ENCODE data around the gene CRIP1.

The CRIP1 gene

DNA sequence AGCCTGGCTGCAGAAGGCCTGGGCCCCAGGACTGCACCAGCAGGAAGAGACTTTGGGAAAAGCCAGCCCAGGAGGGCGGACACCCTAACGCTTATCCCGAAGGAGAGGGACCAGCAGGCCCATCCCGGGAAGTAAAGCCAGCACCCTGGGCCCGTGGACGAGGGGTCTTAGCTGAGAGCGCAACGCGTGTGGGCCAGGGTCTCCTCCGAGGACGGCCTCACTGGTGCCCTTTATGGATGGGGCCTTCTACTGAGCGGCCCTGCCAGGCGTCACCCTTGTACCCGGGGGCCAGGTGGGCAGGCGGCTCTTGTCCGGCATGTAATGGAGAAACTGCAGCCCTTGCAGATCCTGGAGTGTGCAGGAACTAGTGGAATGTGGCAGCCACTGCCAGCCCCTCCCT is 18.4 kb downstream of the CRIP1 start:
- no peak for DNase-seq (ENCODE audit: low read depth in 2 of 2)

DNA sequence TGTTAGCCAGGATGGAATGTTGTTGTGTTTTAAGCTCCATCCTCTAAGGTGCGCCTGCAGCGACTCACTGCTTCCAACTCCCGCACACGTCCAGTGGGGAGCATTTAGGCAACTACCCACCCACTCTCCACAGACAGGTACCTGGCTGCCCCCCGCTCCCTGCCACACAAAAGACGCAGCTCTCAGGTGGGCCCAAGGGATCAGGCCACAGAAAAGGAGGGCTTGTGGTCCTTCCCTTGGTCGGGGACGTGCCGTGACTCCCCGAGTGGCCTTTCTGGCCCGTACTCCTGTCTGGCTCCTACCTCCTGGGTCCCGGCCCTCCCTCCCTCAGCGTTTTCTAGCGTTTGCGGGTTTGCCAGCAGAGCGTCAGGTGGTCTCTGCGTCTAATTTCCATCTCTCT is 20.6 kb downstream of the CRIP1 start:
- DNase-seq (ENCODE audit: low read depth in 2 of 2), result no peak

DNA sequence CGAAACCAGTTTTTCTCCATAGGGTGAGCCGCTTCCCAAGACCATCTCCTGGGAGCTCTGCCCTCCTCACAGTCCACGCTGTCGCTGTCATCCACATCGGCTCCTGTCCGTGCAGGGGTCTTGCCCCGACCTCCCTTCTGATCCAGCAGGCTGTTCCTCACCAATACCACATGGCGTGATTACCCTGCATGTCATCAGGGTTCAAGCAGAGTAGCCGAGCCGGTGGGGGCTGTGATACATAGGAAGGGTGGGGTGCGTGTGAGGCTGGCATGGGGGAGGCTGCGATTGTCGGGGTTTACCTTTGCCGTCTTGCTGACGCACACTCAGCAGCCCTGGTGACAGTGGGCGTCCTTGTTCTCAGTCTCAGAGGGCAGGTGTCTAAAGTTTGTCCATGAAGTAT is 21.4 kb downstream of the CRIP1 start:
- DNase-seq (ENCODE audit: low read depth in 2 of 2), result no peak

DNA sequence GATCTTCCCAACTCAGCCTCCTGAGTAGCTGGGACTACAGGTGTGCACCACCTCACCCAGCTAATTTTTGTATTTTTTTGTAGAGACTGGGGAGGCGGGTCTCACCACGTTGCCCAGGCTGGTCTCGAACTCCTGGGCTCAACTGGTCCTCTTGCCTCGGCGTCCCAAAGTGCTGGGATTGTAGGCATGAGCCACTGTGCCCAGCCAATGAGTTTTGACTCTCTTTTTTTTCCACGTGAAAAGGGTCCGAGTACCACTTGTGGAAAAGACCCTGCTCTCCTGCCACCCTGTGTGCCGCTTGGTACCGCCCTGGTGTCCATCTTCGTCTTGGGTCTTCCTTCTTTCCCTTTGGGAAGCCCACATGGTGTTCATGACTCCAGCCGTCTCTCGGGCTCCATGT is 21.9 kb downstream of the CRIP1 start:
- no peak for DNase-seq (ENCODE audit: low read depth in 2 of 2)

DNA sequence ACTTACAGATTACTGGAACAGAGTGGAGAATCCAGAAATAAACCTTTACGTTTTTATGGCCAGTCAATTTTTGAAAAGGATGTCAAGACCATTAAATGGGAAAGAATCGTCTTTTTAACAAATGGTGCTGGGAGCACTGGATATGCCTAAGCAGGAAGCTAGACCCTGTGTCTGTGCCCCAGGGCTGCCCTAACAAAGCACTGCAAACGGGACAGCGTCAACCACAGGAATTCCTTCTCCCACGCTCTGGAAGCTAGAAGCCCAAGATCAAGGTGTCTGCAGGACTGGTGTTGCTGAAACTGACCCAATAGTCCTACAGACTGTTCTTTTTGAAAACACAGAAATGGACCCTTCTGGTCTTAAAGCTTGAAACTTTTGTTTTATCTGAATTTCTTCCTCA is 30.4 kb downstream of the CRIP1 start:
- no peak for DNase-seq (ENCODE audit: low read depth in 2 of 2)

DNA sequence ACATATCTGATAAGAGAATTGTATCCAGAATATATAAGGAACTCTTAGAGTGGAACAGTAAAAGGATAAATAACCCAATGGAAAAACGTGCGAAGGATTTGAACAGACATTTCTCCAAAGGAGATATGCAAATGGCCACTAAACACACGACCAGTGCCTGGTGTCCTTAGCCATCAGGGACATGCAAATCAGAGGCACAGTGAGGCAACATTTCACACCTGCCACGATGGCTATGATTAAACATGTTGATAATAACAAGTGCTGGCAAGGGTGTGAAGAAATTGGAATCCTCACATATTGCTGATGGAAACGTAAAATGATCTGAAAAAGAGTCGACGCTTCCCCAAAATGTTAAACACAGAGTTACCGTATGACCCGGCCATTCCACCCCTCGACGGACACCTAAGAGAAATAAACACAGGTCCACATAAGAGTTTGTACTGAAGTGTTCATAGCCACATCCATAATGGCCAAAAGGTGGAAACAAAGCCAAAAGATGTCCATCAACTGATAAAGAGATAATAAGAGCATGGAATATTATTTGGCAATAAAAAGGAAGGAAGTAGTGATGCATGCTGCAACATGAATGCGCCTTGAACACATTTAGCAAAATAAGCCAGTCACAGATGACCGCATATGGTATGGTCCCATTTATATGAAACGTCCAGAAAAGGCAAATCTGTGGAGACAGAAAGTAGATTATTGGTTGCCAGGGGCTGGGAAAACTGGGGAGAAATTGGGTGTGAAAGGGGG is 33.4 kb downstream of the CRIP1 start:
- no peak for DNase-seq (ENCODE audit: low read depth in 2 of 2)

DNA sequence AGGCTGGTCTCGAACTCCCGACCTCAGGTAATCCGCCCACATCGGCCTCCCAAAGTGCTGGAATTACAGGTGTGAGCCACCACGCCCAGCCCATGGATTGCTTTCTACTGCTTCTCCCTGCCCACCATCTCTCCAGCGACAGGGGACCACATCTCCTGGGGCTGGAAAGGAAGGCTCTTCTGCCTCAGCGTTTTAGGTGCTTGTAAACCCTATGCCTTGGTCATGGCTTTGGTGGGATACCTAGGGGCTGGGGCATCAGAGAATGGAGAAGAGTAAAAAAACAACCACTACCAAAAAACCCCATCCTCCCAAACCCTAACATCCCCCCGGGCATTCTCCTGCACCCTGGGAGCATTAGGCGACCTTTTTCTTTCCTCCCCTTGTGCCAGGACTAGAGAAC is 38.6 kb downstream of the CRIP1 start:
- no peak for DNase-seq (ENCODE audit: low read depth in 2 of 2)

DNA sequence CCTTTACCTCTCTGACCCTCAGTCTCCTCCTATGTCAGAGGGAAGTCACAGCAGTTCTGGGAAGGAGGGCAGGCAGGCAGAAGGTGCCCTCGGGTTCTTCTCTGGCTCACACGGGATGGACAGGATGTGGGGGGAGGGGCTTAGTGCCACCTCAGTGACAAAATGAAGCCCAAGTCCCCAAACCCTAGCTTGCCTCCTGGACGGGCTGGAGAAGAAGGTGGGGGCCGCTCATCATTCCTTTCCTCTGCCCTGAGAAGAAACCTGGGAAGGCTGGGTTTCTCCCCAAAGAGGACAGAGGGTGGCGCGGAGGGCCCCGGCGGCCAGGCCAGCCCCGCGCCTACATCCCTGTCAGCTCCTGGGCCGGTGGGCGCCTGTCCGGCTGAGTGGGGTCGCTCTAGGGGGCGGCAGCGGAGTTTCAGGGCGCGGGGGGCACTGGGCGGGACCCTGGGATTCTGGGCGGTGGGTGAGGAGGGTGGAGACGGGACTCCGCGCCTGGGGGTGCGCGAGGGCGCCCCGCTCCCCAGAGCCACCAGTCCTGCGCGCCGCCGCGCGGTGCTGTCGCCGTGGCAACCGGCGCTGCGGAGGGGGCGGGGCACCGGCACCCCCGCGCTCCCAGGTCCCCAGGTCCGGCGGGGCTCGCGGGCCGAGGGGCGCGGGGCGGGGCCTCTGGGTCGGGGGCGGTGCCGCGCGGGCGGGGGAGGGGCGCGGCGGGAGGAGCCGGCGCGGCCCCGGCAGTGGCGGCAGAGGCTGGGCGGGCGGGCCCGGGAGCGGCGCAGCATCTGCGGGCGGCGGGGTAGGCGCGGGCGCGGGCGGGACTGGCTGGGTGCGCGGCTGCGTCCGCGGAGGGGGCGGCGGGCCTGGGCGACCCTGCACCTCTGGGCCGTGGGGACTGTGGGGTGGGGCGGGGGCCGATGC is 39.4 kb downstream of the CRIP1 start, which contains the start of gene TMEM121:
Gene TMEM121, plus strand, starts transcription at position 723 of the 915 bp plus-strand sequence. CDS start 2,252 bp downstream, outside the sequence.
- no peak for DNase-seq (ENCODE audit: low read depth in 2 of 2)

DNA sequence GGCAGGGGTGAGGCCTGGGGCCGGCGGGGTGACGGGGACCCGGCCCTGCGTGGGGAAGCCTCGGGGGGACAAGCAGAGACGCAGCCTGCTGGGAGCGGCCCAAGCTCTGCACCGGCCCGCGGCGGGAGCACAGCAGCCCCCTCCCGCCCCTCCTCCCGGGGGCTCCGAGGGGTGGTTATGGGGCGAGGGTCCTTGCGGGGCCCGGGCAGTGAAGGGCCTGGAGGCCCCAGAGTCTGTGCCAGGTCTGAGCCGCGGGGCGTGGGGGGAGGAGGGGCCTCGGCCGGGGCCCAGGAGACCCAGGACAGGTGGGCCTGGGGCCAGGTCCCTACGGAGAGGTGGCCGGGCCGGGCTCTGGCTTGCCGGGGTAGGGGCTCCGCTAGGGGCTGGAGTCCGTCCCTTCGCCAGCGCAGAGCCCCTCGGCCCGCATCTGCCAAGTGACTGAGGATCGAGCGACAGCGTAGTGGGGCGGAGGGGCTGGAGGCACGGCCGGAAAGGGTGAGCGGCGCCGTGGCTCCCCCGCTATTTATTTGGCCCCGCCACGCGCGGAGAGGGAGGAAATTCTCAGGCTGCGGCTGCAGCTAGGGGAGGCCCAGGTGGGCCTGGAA is 40.2 kb downstream of the CRIP1 start:
- DNase-seq (ENCODE audit: low read depth in 2 of 2), result no peak

DNA sequence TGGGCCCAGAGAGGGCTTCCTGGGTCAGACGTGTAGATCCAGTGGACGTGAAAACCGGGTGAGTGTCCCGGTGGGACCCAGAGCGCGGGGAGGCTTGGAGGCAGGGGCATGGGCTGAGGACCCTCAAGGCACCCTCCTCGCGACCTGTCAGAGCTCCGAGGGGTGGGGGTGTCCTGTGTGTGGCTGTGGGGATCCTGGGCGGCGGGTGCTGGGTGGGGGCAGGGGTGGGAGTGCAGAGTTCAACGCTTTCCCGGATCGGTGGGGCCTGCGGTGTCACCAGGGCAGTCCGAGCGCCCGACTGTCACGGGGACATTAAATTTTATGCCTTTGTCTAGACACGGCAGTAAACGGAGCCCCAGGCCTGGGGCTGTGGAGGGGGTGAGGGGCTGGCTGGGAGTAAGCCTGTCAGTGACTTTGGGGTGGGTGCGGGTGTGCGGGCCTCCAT is 40.7 kb downstream of the CRIP1 start:
- no peak for DNase-seq (ENCODE audit: low read depth in 2 of 2)

- DNase-seq (ENCODE audit: low read depth in 2 of 2), result peak; percentile 68 to 71
Measured at GRCh38 chr14:105527826-105528585, 41.3 kb downstream of the CRIP1 start.

GRCh38 chr14:105528586-105529318 is 42.1 kb downstream of the CRIP1 start:
- no peak for DNase-seq (ENCODE audit: low read depth in 2 of 2)

- DNase-seq (ENCODE audit: low read depth in 2 of 2), result no peak
Measured at GRCh38 chr14:105529319-105529568, 42.6 kb downstream of the CRIP1 start.

- no peak for DNase-seq (ENCODE audit: low read depth in 2 of 2)
Measured at GRCh38 chr14:105529569-105530284, 43.0 kb downstream of the CRIP1 start.

DNA sequence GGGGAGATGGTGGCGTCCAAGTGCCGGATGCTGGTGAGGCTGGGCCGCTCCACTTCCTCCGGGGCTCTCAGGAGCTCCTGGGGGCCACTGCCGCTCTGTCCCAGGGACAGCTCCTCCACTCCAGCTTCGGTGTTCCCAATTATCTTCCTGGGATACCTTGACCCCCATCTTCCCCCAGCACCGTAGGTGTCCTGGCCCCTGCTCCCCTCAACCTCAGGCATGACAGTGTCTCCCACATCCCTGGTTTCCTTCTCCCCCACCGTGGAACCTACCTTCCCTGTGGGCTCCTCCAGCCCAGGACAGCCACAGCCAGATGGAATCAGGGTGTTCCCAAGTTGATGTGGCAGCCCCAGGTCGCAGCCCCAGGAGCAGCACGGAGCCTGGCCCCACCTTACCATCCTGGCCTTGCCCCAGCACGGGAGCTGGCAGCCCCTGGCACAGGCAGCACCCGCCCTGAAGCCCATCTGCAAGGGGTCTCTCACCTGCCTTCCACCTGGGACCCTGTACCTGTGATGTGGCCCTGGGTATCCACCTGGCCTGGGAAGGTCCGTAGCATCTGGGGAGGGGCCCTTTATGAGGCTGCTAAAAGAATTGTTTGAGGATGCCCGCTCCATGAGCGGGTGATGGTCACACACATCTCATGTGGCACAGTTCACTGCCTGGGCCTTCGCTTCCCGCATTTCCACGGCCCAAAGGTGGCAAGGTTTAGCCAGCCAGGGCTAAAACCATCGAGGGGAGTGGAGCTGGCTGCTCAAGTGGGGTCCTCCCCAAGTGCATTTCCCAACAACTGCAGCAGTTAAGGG is 43.8 kb downstream of the CRIP1 start:
- DNase-seq (ENCODE audit: low read depth in 2 of 2), result no peak

GRCh38 chr14:105531088-105531893 is 44.6 kb downstream of the CRIP1 start:
- no peak for DNase-seq (ENCODE audit: low read depth in 2 of 2)

DNA sequence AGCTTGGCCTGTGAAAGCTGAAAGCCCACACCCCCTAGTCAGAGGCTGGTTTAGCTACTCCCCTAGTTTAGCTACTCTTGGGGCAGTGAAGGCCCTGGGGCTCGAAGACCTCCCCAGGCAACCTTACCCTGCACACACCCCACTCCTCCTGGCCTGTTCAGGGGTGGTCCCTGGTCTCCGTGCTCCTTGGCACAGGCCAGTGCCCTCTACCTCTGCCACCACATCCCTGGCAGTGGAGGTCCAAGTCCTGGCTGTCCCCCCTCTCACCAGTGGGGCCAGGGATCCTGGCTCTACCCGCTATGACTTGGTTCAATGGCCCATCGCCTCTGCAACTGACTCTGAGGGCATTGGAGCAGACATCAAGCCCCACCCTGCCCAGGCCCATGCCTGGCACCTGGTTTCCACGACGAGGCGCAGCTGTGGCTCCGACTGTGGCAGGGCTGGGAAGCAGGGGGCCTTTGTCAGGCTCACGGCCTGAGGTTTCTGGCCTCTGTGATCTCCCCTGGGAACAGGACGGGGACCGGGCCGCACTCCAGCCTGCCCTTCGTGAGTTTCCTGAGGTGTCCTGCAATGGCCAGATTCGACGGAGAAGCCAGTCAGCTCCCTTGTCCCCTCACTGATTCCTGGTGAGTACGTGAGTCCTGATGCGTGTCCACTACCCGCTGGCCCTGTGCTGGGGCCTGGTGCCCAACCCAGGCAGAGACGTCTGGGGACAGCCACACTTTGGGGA is 45.4 kb downstream of the CRIP1 start:
- no peak for DNase-seq (ENCODE audit: low read depth in 2 of 2)

GRCh38 chr14:105532735-105533141 is 46.1 kb downstream of the CRIP1 start:
- no peak for DNase-seq (ENCODE audit: low read depth in 2 of 2)
